ENCODE results near the gene PSTPIP1. TPM values are rescaled to one million over a fixed set of nuclear protein-coding genes. Genes with fewer than 3 reads are reported as not detected.

Gene PSTPIP1
- total and polyA plus RNA-seq, 8 donors, result 1.8 to 52.9 (median 3.4) TPM

GRCh38 chr15:77076323-77076915 is 81.5 kb downstream of the PSTPIP1 start:
- ATAC-seq (no peak), DNase-seq (no peak)
- intact Hi-C loops (cut with DNase I), result no loop called here
- no peak for TF ChIP-seq CTCF (IDR thresholded peaks at IDR 0.05)
- Histone ChIP-seq H3K36me3 (no peaks in the 10 kb centered on the region), H3K4me1 (peaks cover 0 to 11% of the 10 kb centered on the region in 2 donors), H3K9me3 (no peaks in the 10 kb centered on the region), H3K27me3 (no peaks in the 10 kb centered on the region), H3K4me3 (no peak overlapping the region), H3K27ac (no peak overlapping the region)

GRCh38 chr15:77081971-77082370 is 87.0 kb downstream of the PSTPIP1 start:
- H3K4me1 ChIP-seq, result peaks cover 5 to 26% of the 10 kb centered on the region in 2 donors
- no peaks in the 10 kb centered on the region for H3K9me3 ChIP-seq
- H3K4me3 ChIP-seq, result no peak overlapping the region
- no peak for DNase-seq
- H3K27ac ChIP-seq, result no peak overlapping the region
- TF ChIP-seq CTCF (IDR thresholded peaks at IDR 0.05), result no peak
- no peaks in the 10 kb centered on the region for H3K27me3 ChIP-seq
- ATAC-seq, result no peak
- intact Hi-C loops (cut with DNase I), result no loop called here
- H3K36me3 ChIP-seq, result no peaks in the 10 kb centered on the region

- TF ChIP-seq CTCF (IDR thresholded peaks at IDR 0.05), result no peak
- peak in 3 of 4 donors; percentile 66 to 92 (median 90) for DNase-seq
- Histone ChIP-seq H3K4me3 (peak overlapping the region in 1 of 2 donors; percentile 13), H3K9me3 (no peaks in the 10 kb centered on the region), H3K4me1 (peaks cover 5 to 26% of the 10 kb centered on the region in 2 donors), H3K36me3 (no peaks in the 10 kb centered on the region), H3K27ac (no peak overlapping the region), H3K27me3 (no peaks in the 10 kb centered on the region)
- ATAC-seq, result peak; percentile 99
- intact Hi-C loops (cut with DNase I), result no loop called here
Measured at GRCh38 chr15:77083381-77084160, 88.6 kb downstream of the PSTPIP1 start.

- no peak for TF ChIP-seq CTCF (IDR thresholded peaks at IDR 0.05)
- H3K36me3 ChIP-seq, result no peaks in the 10 kb centered on the region
- H3K4me1 ChIP-seq, result peaks cover 5 to 18% of the 10 kb centered on the region in 2 donors
- no peak overlapping the region for H3K27ac ChIP-seq
- DNase-seq, result no peak
- H3K9me3 ChIP-seq, result no peaks in the 10 kb centered on the region
- no peak for ATAC-seq
- H3K27me3 ChIP-seq, result no peaks in the 10 kb centered on the region
- intact Hi-C loops (cut with DNase I), result no loop called here
- H3K4me3 ChIP-seq, result no peak overlapping the region
Measured at GRCh38 chr15:77084436-77084835, 89.5 kb downstream of the PSTPIP1 start.

- Histone ChIP-seq H3K9me3 (no peaks in the 10 kb centered on the region), H3K4me1 (peaks cover 5 to 18% of the 10 kb centered on the region in 2 donors), H3K27ac (no peak overlapping the region), H3K36me3 (no peaks in the 10 kb centered on the region), H3K4me3 (no peak overlapping the region), H3K27me3 (no peaks in the 10 kb centered on the region)
- intact Hi-C loops (cut with DNase I), result no loop called here
- no peak for TF ChIP-seq CTCF (IDR thresholded peaks at IDR 0.05)
- ATAC-seq (no peak), DNase-seq (no peak)
Measured at GRCh38 chr15:77085297-77085696, 90.4 kb downstream of the PSTPIP1 start.

Measured in left lung (tissue), 10 donors.